Islet precursor cell (in vitro differentiated cells): Measurements from ENCODE around the gene INVS.
A peak's percentile ranks its signal among the peaks of the same experiment; 100 is the strongest.
"Not testable (repeated sequence)": the region's sequence is repeated elsewhere in the genome, so short reads cannot be mapped to it uniquely, and the experiment has no call there.

Experiments used
- DNase-seq: peaks from one replicate; pipeline ENCODE4 v3.0.0-alpha.2; 2018

Gene INVS

DNA sequence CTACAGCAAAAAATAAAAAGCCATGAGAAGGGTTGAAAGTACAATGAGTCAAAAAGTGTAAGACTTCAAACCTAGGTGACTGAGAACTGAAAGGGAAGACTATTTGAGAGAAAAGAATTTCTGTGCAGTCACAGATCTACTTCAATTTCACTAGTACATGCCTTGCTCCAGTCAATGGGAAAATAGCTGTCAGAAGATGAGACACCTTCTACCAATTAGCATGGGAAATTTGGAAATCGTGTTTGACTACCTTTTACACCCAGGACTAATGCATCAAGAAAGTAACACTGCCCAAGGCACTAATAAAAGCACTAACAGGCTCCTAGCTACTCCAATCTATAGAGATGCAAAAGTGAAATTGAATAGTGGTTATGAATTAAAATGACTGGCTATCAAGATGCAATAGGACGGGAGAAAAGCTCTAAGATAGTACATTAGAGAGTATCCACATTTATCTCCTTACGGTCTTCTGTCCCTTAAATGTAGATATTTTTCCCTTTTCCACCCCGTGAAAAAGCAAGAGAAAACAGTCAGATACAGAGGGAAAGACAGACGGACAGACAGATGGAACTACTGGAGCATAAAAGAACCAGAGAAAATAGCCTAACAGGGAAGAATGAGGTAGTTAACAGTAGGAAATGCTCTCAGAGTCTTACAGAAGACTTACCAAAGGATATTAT lies 15.5 kb upstream of the INVS start:
- DNase-seq = no peak

- DNase-seq = no peak
Measured at GRCh38 chr9:100084128-100084453, 15.0 kb upstream of the INVS start.

DNA sequence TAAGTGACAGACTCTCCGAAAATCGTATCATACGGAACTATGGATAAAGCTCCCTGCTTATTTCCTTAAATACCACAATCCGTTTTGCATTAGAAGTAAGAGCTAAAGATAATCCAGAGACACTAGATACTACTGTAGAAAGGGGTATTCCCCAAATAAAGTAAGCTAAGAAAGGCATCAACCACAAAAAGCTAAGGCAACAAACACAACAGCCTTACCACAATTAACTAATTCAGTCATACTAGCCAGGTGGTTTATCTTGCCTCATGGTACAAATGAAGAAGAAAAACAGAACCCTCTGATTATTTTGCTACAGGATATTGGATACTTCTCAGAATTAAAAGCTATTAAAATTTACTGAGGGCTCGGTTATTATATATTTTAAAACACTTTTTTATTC lies 14.3 kb upstream of the INVS start:
- no peak for DNase-seq

DNA sequence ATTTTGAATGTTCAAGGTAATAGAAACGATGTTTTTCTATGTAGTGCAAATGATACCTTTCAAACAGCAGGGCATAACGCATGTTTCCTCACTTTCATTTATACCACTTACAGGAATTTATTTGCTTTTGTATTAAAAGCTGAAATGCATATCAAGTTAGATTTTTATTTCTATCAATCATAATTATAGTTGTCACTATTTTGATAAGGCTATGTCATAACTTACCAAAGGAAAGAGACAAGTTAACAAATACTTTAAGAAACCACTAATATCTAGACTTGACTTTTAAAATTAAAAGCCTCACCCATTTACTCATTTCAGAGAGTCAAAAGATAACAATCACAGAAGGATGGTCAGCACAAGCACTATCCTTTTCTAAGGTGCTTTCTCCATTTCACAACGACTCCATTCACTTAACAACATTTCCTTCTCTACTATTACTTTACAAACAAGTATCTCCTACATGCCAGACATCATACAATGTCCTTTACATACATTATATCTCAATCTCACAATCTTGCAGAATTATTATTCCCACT lies 12.9 kb upstream of the INVS start:
- DNase-seq = no peak

- DNase-seq = no peak
Measured at GRCh38 chr9:100087218-100087617, 11.8 kb upstream of the INVS start.

DNA sequence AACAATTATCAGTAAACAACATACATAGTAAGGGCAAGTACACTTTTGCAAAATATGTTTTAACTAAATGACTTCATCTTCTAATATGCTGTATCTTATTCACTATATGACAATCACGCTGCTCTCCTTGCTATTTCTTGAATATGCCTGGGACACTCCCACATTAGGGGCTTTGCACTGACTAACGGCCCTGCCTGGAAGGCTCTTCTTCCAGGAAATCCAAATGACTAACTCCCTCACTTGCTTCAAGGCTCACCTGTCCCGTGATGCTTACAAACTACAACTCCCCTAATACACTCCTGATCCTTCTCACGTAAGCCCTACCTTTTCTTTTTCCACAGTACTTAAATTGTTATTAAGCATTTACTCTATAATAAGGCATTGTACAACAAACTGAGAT lies 10.8 kb upstream of the INVS start:
- no peak for DNase-seq

DNA sequence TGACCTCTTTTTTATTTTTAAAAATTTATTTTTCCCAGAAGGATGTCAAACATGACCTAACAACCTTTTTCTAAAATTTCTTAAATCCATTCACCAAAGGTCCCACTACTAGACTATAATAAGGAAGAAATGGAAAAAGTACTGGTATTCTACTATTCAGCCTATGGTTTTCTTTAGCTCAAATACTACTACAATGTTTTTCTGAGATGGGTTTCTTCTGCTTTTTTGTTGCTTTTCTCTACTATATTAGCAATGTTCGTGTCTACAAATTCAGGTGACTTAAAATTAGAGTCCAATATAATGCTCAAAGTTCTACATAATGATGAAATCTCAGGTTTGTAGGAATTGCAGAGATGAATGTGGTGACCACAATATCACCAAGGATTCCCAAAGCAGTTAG lies 8.2 kb upstream of the INVS start:
- DNase-seq = no peak

DNA sequence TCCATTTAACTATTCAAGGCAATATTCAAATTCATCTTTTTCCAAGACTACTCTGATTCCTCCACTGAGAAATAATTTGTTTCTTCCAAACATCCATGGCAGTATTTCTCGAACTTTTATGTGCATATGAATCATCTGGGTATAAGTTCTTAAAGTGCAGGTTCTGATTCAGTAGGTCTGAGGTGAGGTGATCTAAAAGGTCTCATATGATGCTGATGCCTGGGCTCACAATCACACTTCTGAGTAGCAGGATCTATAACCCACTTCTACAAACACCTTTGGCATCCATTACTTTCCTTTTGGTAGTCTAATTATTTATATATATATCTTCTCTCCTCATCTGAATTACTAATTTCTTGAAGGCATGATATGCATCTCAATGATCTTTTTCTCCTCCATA lies 7.4 kb upstream of the INVS start:
- DNase-seq = no peak

GRCh38 chr9:100092066-100092465 lies 7.0 kb upstream of the INVS start:
- DNase-seq = no peak

GRCh38 chr9:100094411-100094810 lies 4.6 kb upstream of the INVS start:
- not testable (repeated sequence) for DNase-seq

- no peak for DNase-seq
Measured at GRCh38 chr9:100096378-100096916, 2.6 kb upstream of the INVS start.

- peak; percentile 90 for DNase-seq
Measured at GRCh38 chr9:100098046-100098886, 777 bp upstream of the INVS start.

- no peak for DNase-seq
Measured at GRCh38 chr9:100099722-100100042, 639 bp downstream of the INVS start.

- no peak for DNase-seq
Measured at GRCh38 chr9:100100146-100100667, 1.2 kb downstream of the INVS start.

DNA sequence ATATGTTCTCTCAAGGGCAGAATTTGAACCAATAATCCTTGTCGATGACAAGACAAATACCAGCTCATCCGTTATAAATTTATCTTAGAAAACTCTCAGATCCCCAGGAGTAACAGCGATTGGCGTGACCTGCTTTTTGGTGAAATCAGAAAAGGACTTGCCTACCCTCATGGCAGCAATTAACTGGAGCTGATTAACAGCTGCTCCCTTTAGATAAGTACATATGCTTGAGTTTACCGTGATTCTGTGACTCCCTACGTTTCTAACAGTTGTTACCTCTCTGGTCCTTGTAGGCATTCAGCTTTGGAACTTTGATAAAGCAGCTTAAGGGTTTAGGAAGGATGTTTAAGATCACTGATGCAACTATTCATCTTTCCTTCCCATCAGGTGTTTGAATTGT lies 2.6 kb downstream of the INVS start:
- DNase-seq = no peak

GRCh38 chr9:100104314-100104713 lies 5.3 kb downstream of the INVS start:
- no peak for DNase-seq

- DNase-seq = no peak
Measured at GRCh38 chr9:100105861-100106260, 6.8 kb downstream of the INVS start.

DNA sequence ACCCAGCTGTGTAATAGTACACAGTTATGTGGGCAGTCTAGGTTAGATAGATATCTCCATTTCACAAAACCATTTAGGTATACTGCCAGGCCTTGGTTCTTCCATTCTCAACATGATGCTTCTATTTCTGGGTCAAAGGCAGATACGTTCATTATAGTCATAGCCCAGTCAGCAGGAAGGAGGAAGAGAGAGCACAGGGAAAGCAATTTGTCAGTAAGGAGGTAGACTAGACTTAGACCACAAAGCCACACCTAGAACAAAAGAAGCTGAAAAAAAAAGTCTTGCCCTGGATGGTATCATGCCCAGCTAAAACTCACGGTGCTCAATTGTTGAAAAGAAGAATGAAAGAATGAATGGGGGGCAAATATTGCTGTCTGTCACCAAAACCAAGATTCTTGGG lies 7.6 kb downstream of the INVS start:
- no peak for DNase-seq

- DNase-seq = no peak
Measured at GRCh38 chr9:100108559-100108958, 9.5 kb downstream of the INVS start.

- DNase-seq = no peak
Measured at GRCh38 chr9:100111235-100111634, 12.2 kb downstream of the INVS start.

- DNase-seq = no peak
Measured at GRCh38 chr9:100112677-100113336, 13.8 kb downstream of the INVS start.

DNA sequence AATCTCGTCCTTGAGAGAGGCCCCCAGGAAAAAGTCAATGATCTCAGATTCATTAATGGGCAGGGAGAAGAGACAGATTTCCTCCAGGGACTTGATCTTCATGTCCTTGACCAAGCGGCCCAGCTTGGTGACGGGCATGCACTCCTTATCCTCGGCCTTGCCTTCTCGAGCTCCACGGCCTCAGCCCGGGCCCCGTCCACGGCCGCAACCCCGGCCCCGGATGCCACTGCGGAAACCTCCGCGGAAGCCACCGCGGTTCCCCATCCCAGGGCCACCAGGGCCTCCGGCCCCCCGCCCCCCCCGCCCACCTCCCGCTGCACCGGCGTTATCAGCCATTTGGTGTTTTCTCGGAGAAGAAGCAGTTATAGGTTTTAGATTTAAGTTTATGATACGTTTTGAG lies 18.3 kb downstream of the INVS start:
- DNase-seq = no peak

DNA sequence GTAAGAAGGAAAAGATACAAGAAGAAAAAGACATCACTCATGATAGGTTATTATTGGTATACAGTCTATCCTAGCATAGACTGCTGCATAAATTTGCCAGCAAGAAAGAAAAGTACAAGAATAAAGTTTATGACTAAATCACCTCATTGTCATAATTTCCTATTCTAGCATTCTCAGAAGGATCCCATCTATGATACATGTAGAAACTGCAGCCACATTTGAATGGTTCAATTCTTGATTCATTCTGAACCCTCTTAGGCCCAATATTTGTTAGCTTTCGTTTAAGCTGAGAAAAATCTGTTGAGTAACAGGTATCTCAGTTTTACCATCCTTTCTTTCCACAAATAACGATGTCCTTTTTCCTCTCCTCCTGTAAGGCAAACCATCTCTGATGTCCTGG lies 21.2 kb downstream of the INVS start:
- no peak for DNase-seq

DNA sequence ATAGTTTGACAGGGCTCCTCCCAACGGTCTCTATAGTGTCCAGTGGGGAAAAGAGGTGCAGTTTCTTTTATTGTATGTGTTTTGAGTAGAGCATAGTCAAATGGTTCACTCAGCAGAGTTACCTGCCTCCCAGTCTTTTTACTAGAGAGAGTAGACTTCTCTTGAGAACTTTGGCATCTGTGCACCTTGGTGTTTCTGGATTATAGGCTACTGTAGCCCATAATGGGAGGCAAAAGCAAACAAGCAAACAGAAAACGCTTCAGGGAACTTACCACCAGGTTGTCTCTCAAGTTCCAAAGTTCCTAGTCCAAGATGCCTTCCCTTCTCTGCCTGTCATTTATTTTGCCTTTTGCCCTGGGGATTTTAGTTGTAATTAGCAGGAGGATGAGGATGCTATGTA lies 26.2 kb downstream of the INVS start:
- no peak for DNase-seq
